ENCODE results near the gene HS1BP3. TPM values are rescaled to one million over a fixed set of nuclear protein-coding genes. Genes with fewer than 3 reads are reported as not detected.
A peak's percentile ranks its signal among the peaks of the same experiment; 100 is the strongest.

The HS1BP3 gene
- total and polyA plus RNA-seq, 2 of the 13 experiments (the other 11 are each of a cell fraction or from before 2014, with no cell fraction given) = 15.2 to 22.0 TPM

DNA sequence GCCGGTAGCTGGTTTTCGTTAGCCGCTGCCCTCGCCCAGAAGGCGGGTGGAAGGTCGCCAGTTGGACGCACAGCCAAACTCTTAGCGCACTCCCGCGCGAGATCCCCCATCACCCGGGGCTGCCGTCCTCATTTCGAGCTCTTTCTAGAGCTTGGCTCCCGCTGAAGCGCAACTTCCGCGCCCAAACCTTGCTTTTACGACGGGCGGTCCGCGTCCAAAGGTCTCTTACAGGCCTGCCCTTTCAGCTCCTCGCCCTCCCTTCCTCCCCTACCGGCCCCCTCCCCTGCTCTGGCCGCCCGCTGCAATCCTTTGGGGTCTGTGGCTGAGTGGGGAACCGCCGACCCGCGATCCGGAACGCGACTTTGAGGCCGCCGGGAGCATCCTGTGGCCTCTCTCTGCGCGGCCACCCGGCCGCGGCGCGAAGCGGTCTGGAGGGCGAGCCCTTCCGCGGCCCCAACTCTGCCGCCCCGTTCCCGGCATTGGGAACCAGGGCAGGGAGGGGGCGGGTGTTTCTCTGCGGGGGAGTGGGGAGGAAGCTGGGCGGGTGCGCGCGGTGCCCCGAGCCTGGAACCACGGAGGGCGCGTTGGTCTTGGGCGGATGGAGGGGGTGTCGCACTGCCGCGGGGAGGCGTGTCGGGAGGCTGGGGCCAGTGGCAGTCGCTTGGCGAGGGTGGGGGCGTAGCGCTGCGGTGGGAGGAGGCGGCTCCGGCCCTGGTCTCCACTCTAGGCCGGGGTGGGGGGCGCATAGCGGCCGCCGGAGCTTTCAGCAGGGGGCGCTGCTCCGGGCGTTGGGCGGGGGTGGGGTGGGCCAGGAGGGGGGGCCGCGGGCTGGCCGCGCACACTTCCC is 15.6 kb upstream of the HS1BP3 start, which contains the start of gene GDF7 (continued):
- no peak for TF ChIP-seq ZNF512 (CRISPR knock-in tag; IDR thresholded peaks at IDR 0.05)
- peak; percentile 32; the same call in 1 of the 2 replicates for TF ChIP-seq ZNF451 (CRISPR knock-in tag; IDR thresholded peaks at IDR 0.05)
- no peak for TF ChIP-seq CBX1 (IDR thresholded peaks at IDR 0.05; ENCODE audit: low read depth)
- TF ChIP-seq ZNF510 (CRISPR knock-in tag; IDR thresholded peaks at IDR 0.05; ENCODE audit: low read depth) = peak; percentile 68; the same call in 1 of the 2 replicates
- TF ChIP-seq CCDC6 (CRISPR knock-in tag; IDR thresholded peaks at IDR 0.05) = peak; percentile 40; the same call in 1 of the 2 replicates
- no peak for TF ChIP-seq ZNF234 (CRISPR knock-in tag; conservative IDR thresholded peaks at IDR 0.05)
- TF ChIP-seq GTF2F1 (IDR thresholded peaks at IDR 0.05; ENCODE audit: low read length) = no peak
- peak; percentile 93 for TF ChIP-seq ZNF343 (CRISPR knock-in tag; IDR thresholded peaks at IDR 0.05)
- TF ChIP-seq, protein P1, sequence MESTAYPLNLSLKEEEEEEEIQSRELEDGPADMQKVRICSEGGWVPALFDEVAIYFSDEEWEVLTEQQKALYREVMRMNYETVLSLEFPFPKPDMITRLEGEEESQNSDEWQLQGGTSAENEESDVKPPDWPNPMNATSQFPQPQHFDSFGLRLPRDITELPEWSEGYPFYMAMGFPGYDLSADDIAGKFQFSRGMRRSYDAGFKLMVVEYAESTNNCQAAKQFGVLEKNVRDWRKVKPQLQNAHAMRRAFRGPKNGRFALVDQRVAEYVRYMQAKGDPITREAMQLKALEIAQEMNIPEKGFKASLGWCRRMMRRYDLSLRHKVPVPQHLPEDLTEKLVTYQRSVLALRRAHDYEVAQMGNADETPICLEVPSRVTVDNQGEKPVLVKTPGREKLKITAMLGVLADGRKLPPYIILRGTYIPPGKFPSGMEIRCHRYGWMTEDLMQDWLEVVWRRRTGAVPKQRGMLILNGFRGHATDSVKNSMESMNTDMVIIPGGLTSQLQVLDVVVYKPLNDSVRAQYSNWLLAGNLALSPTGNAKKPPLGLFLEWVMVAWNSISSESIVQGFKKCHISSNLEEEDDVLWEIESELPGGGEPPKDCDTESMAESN (CRISPR knock-in tag; conservative IDR thresholded peaks at IDR 0.05) = 0 out of 2 replicates have a peak, but pooled peaks have one; percentile 5
- TF ChIP-seq FOXC1 (CRISPR knock-in tag; IDR thresholded peaks at IDR 0.05; ENCODE audit: borderline replicate concordance) = peak; percentile 87
- TF ChIP-seq TAF15 (IDR thresholded peaks at IDR 0.05; ENCODE audit: low read depth, low read length, poor library complexity, severe bottlenecking) = no peak
- no peak for TF ChIP-seq WIZ (CRISPR knock-in tag; IDR thresholded peaks at IDR 0.05)
- no peak for TF ChIP-seq ZNF639 (CRISPR knock-in tag; conservative IDR thresholded peaks at IDR 0.05)
- no peak for TF ChIP-seq SKI (IDR thresholded peaks at IDR 0.05; ENCODE audit: partially characterized antibody)
- TF ChIP-seq MBNL3 (CRISPR knock-in tag; conservative IDR thresholded peaks at IDR 0.05) = no peak
- peak; percentile 63; the same call in 1 of the 2 replicates for TF ChIP-seq ZNF563 (CRISPR knock-in tag; IDR thresholded peaks at IDR 0.05)
- no peak for TF ChIP-seq IKZF1 (IDR thresholded peaks at IDR 0.05)
- 0 out of 2 replicates have a peak, but pooled peaks have one; percentile 35 for TF ChIP-seq ZNF12 (CRISPR knock-in tag; IDR thresholded peaks at IDR 0.05)
- peak; percentile 10; the same call in 1 of the 2 replicates for TF ChIP-seq ZNF430 (CRISPR knock-in tag; IDR thresholded peaks at IDR 0.05)
- TF ChIP-seq ZNF484 (CRISPR knock-in tag; IDR thresholded peaks at IDR 0.05; ENCODE audit: borderline replicate concordance, low read depth) = no peak
- TF ChIP-seq ZNF264 (CRISPR knock-in tag; IDR thresholded peaks at IDR 0.05) = no peak
- peak; percentile 67; the same call in 1 of the 2 replicates for TF ChIP-seq ZNF350 (CRISPR knock-in tag; IDR thresholded peaks at IDR 0.05; ENCODE audit: borderline replicate concordance, low read depth)
- peak; percentile 62 for TF ChIP-seq ZHX1 (CRISPR knock-in tag; IDR thresholded peaks at IDR 0.05; ENCODE audit: low read depth)

All from HepG2 (cell line).